ENCODE results near the gene FGD6. TPM values are rescaled to one million over a fixed set of nuclear protein-coding genes. Genes with fewer than 3 reads are reported as not detected.

FGD6 gene
- total RNA-seq, 1 experiment from 2014 or later, result 23.5 TPM

GRCh38 chr12:95150501-95150900 is 66.8 kb downstream of the FGD6 start:
- BruUV-seq (replicated peaks), result no TSS peak
- CTCF ChIA-PET, result no interaction called here
- H3K36me3 ChIP-seq (ENCODE audit: control insufficient read depth, insufficient read depth, low read length), result no peaks in the 10 kb centered on the region
- intact Hi-C loops (cut with micrococcal nuclease; ENCODE audit: unreplicated experiment), result no loop called here
- no peaks in the 10 kb centered on the region for H3K9me3 Mint-ChIP-seq (ENCODE audit: unreplicated experiment)
- no peak overlapping the region for H3K27ac Mint-ChIP-seq (ENCODE audit: unreplicated experiment)
- no peak overlapping the region for H3K4me3 Mint-ChIP-seq (ENCODE audit: unreplicated experiment)
- no peaks in the 10 kb centered on the region for H3K27me3 ChIP-seq (replicated peaks; ENCODE audit: control insufficient read depth, insufficient read depth, low read length)
- H3K36me3 Mint-ChIP-seq (ENCODE audit: insufficient read depth, unreplicated experiment), result peaks cover 15% of the 10 kb centered on the region
- no peaks in the 10 kb centered on the region for H3K9me3 ChIP-seq
- H3K27me3 Mint-ChIP-seq (ENCODE audit: insufficient read depth, unreplicated experiment), result no peaks in the 10 kb centered on the region
- DNase-seq, result no peak
- no peaks in the 10 kb centered on the region for H3K4me1 ChIP-seq
- POLR2A ChIA-PET, result no interaction called here
- no peak overlapping the region for H3K4me3 ChIP-seq (ENCODE audit: low read depth, low read length)
- no peak for TF ChIP-seq CTCF (IDR thresholded peaks at IDR 0.05; ENCODE audit: insufficient read depth in 1 of 2, low read depth in 1 of 2, low read length in 1 of 2, severe bottlenecking in 1 of 2, unreplicated experiment in 1 of 2)
- no peaks in the 10 kb centered on the region for H3K4me1 Mint-ChIP-seq (ENCODE audit: low read depth, unreplicated experiment)

- TF ChIP-seq CTCF (IDR thresholded peaks at IDR 0.05; ENCODE audit: insufficient read depth in 1 of 2, low read depth in 1 of 2, low read length in 1 of 2, severe bottlenecking in 1 of 2, unreplicated experiment in 1 of 2), result no peak
- Histone ChIP-seq H3K27me3 (replicated peaks; ENCODE audit: control insufficient read depth, insufficient read depth, low read length) (no peaks in the 10 kb centered on the region), H3K4me3 (ENCODE audit: low read depth, low read length) (no peak overlapping the region), H3K9me3 (no peaks in the 10 kb centered on the region), H3K4me1 (no peaks in the 10 kb centered on the region), H3K36me3 (ENCODE audit: control insufficient read depth, insufficient read depth, low read length) (no peaks in the 10 kb centered on the region)
- intact Hi-C loops (cut with micrococcal nuclease; ENCODE audit: unreplicated experiment), result no loop called here
- H3K4me1 Mint-ChIP-seq (ENCODE audit: low read depth, unreplicated experiment), result no peaks in the 10 kb centered on the region
- BruUV-seq (replicated peaks), result no TSS peak
- no peak for DNase-seq
- no peaks in the 10 kb centered on the region for H3K9me3 Mint-ChIP-seq (ENCODE audit: unreplicated experiment)
- peaks cover 16% of the 10 kb centered on the region for H3K36me3 Mint-ChIP-seq (ENCODE audit: insufficient read depth, unreplicated experiment)
- H3K4me3 Mint-ChIP-seq (ENCODE audit: unreplicated experiment), result no peak overlapping the region
- H3K27ac Mint-ChIP-seq (ENCODE audit: unreplicated experiment), result no peak overlapping the region
- CTCF ChIA-PET, result no interaction called here
- H3K27me3 Mint-ChIP-seq (ENCODE audit: insufficient read depth, unreplicated experiment), result no peaks in the 10 kb centered on the region
- POLR2A ChIA-PET, result no interaction called here
Measured at GRCh38 chr12:95147866-95148265, 69.4 kb downstream of the FGD6 start.

DNA sequence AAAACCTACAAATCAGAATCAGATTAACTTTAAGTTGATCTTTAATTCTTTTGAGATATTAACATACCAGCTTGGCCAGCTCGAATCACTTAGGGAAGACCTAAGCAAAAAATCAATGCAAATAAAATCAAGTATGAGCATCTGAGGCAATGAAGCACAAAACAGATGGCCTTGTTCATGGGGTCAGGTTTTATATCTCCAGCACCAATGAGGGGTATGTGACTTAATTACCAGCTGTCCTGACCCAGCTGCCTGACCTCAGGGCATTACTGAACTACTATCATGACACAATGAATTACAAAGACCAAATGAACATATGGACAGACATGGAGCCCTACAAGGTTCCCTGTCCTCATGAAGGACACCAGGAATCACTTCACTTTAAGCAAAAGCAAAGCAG is 70.5 kb downstream of the FGD6 start:
- TF ChIP-seq CTCF (IDR thresholded peaks at IDR 0.05; ENCODE audit: insufficient read depth in 1 of 2, low read depth in 1 of 2, low read length in 1 of 2, severe bottlenecking in 1 of 2, unreplicated experiment in 1 of 2), result no peak
- intact Hi-C loops (cut with micrococcal nuclease; ENCODE audit: unreplicated experiment), result no loop called here
- no peaks in the 10 kb centered on the region for H3K4me1 Mint-ChIP-seq (ENCODE audit: low read depth, unreplicated experiment)
- Histone ChIP-seq H3K4me1 (no peaks in the 10 kb centered on the region), H3K9me3 (no peaks in the 10 kb centered on the region), H3K4me3 (ENCODE audit: low read depth, low read length) (no peak overlapping the region), H3K36me3 (ENCODE audit: control insufficient read depth, insufficient read depth, low read length) (no peaks in the 10 kb centered on the region), H3K27me3 (replicated peaks; ENCODE audit: control insufficient read depth, insufficient read depth, low read length) (no peaks in the 10 kb centered on the region)
- no peak overlapping the region for H3K27ac Mint-ChIP-seq (ENCODE audit: unreplicated experiment)
- POLR2A ChIA-PET, result no interaction called here
- no peak for DNase-seq
- no peaks in the 10 kb centered on the region for H3K27me3 Mint-ChIP-seq (ENCODE audit: insufficient read depth, unreplicated experiment)
- CTCF ChIA-PET, result no interaction called here
- no peak overlapping the region for H3K4me3 Mint-ChIP-seq (ENCODE audit: unreplicated experiment)
- BruUV-seq (replicated peaks), result no TSS peak
- H3K9me3 Mint-ChIP-seq (ENCODE audit: unreplicated experiment), result no peaks in the 10 kb centered on the region
- H3K36me3 Mint-ChIP-seq (ENCODE audit: insufficient read depth, unreplicated experiment), result peaks cover 10% of the 10 kb centered on the region
